Adrenal gland (tissue), 5 donors: ENCODE results near the gene TMX1.

Source experiments
- CTCF ChIP-seq, 6 experiments: fragments of 450-650 bp in 4 of 6; fragments of 200-600 bp in 2 of 6; sonication (generic) in 1 of 6; IDR thresholded peaks; 1 replicate in 5 of 6; 2 replicates in 1 of 6; pipeline versions ENCODE4 v1.5.1 to v1.8.0; 2016 to 2021; ENCODE audit warnings: antibody characterized with exemption in 6 of 6, mild to moderate bottlenecking in 2 of 6, moderate library complexity in 1 of 6
- POLR2A ChIP-seq, 2 donors: fragments of 450-650 bp; IDR thresholded peaks; one replicate each; pipeline ENCODE4 v1.6.1; 2017; ENCODE audit warnings: antibody characterized with exemption in 2 of 2, mild to moderate bottlenecking in 2 of 2, moderate library complexity in 1 of 2
- donor health status: DM: no; HTN: no; CAD: no.

DNA sequence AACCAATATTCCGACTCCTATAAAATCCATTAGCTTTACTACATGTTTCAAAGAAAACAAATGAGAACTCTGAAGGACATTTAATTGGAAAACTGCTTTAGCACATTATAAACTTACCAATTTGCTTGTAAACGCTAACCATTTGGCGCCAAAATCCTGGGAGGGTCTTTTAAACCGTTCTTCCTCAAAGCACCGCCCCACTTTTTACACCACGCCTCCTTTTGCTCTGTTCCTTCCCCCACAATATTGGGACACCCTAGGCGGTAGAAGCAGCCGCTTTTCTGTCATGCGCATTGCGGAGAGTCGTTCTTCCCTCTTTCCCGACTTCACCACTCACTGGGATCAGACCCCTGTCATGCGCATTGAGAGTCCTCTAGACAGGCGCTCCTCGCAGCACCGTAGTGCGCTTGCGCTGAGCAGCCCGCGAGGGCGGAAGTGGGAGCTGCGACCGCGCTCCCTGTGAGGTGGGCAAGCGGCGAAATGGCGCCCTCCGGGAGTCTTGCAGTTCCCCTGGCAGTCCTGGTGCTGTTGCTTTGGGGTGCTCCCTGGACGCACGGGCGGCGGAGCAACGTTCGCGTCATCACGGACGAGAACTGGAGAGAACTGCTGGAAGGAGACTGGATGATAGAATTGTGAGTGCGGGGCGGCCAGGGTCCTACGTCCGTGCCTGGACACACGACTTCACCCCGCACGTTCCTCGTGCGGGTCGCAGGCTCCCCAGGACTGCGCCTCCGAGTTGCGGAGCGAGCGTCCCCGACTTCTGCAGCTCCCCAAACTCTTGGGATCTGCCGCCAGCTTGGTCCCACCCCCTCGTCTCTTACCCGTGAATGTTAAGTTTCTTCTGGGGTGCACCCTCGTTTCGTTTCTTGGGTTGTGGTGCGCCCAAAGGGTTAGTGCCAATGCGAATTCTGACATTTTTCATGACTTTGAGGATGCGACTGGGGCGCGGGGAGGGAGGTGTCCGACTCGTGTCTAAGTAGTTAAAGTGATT lies at the start of gene TMX1:
- TF ChIP-seq CTCF (IDR thresholded peaks at IDR 0.05): peak in 1 of 6 experiments; percentile 11
- TF ChIP-seq POLR2A (IDR thresholded peaks at IDR 0.05): peak; percentile 85 to 90
